ENCODE results near the gene CCDC116.

- TF ChIP-seq CTCF (IDR thresholded peaks at IDR 0.05; ENCODE audit: low read length) (no peak), EZH2 (optimal IDR thresholded peaks at IDR 0.05; ENCODE audit: low read depth, low read length) (no peak)
These were observed 5.7 kb upstream of the CCDC116 start for GRCh38 chr22:21626735-21627469.

Measured in MM.1S (cell line).